Colon (tissue), 2 donors: ENCODE measurements around the gene COX6B2.
"Not testable (repeated sequence)": the region's sequence is repeated elsewhere in the genome, so short reads cannot be mapped to it uniquely, and the experiment has no call there.

Source experiments
- FAIRE-seq: peaks from 2 replicates; lab custom pipeline; 2012; peaks lifted over from hg19 to GRCh38; lab: Jason Lieb, UNC
- donor health status: control.
- donor health status: control.

Gene COX6B2, protein sequence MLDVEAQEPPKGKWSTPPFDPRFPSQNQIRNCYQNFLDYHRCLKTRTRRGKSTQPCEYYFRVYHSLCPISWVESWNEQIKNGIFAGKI

DNA sequence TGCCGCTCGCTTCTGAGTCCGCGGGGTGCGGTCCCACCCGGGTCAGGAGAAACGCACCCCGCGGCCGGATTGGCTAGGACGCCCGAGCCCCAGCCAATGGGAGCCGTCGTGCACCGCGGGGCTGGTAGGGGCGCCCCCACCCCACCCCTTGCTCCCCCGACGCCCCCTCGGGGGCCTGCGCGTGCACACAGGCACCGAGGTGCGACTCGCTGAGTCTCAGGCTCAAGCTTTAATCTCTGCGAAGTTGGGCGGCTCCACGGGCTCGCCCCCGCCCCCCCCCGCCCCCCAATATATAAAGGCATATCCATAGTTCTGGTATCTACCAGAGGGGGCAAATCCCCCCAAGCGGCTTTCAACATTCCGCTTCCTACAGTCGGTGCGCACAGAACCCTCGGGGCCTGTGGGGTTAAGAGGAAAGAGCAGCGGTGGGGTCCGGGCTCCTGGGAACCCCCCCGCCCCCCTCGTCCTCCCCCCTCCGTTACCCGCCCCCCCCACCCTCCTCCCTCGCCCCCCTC, at the start of gene COX6B2:
Gene COX6B2 (minus strand): TSS at position 22 of the 515 bp plus-strand sequence. CDS start 198 bp downstream, outside the sequence.
- no peak for FAIRE-seq

- FAIRE-seq = no peak
These were observed 48.0 kb upstream of the COX6B2 start for GRCh38 chr19:55402509-55402908.

GRCh38 chr19:55401390-55401789, 46.9 kb upstream of the COX6B2 start:
- not testable (repeated sequence) for FAIRE-seq

DNA sequence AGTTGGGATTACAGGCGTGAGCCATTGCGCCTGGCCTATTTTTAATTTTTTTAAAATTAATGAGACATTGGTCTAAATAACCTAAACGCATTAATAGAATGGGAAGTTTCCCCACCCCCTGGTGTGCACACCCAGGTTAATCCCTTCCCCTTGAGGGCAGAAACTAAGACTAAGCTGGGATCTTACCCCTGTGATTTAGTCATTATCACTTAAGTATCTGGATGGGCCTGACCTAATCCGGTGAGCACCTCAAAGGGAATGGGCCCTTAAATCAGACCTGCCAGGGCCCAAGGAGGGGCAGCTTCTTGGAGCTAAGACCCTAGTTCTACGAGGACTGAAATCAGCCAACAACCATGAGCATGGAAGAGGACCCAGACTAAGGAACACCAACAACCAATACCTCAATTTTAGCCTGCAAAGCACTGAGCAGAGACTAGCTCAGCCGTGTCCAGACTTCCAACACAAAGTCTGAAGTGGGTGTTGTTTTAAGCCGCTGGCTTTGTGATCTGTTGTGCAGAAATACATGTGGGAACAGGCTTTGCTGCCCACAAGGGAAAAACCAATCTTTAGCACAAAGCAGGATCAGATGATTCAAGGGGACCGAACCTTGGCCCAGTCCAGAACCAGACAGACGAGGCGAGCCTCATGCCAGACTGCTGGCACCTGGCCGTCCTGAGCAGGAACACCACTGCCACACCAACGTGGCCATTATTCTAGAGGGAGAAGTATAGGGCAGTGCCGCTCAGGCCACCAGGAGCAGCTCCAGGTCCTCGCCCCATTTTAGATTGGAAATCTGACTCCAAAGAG, 46.0 kb upstream of the COX6B2 start:
- FAIRE-seq = no peak

GRCh38 chr19:55398200-55398925, 43.8 kb upstream of the COX6B2 start:
- no peak for FAIRE-seq

GRCh38 chr19:55392820-55393761, 38.6 kb upstream of the COX6B2 start:
- no peak for FAIRE-seq

DNA sequence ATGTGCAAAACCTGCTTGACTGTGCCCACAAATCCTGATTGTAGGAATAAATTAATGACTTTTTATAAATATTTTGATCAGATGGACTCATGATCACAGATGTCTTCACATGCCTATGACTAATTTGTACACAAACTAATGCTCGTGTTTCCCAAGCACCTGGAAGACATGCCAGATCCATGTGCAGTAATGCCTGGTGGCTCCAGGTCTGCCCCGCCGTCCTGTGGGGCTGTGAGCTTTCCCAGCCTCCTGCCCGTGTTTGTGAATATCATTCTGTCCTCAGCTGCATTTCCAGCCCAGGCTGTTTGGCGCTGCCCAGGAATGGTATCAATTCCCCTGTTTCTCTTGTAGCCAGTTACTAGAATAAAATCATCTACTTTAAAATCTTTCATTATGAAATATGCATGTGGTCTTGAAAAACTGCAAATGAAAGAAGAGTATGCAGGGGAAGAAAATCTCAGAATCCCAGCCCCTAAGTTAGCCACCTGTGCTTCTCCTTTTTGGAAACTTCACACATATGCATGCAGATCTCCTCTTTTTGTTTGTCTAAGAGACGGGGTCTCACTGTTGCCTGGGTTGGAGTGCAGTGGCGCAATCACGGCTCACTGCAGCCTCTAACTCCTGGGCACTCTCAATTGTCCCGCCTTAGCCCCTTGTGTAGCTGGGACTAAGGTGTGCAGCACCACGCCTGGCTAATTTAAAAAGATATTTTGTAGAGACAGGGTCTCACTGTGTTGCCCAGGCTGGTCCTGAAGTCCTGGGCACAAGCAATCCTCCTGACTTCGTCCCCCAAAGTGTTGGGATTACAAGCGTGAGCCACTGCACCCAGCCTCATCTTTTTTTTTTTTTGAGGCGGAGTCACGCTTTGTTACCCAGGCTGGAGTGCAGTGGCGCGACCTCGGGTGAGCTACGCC, 37.4 kb upstream of the COX6B2 start:
- no peak for FAIRE-seq

DNA sequence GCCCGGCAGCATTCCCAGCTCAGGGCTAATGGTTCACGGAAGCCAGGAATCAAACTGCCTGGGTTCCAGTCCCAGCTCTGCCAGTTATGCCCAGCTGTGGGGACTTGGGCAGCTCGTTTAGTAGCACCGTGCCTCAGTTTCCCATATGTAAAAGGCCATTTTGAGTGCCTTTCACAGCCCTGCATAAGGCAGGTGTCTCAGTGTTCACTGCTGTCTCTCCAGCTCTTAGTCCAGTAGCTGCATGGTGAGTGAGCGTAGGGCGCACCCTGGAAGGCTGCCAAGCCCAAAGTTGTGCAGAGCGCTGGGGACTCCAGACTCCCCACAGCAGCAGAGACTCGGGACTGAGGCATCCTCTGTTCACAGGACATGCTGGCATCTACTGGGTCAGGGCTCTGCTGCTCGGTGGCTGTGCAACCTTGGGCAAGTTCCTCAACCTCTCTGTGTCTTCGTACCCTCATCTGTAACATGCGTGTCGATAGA, 36.7 kb upstream of the COX6B2 start:
- no peak for FAIRE-seq

DNA sequence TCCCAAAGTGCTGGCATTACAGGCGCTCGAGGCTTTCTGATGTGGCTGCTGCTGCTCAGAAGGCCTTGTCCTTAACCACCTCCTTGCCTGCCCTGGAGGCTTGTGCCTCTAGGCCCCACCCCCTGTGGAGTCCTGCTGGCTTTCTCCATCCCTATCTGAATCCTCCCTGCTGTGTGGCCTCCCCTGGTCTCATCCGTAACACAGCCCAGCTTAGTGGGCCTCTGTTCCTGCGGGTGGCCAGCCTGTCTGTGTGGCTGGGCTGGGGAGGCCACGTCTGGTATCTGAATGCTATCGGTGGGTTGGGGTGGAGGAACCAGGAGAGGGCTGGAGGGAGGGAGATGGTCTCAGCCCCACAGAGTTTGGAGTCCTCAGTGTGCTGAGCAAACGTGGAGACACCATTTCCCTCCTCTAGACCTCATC, 36.0 kb upstream of the COX6B2 start:
- no peak for FAIRE-seq

DNA sequence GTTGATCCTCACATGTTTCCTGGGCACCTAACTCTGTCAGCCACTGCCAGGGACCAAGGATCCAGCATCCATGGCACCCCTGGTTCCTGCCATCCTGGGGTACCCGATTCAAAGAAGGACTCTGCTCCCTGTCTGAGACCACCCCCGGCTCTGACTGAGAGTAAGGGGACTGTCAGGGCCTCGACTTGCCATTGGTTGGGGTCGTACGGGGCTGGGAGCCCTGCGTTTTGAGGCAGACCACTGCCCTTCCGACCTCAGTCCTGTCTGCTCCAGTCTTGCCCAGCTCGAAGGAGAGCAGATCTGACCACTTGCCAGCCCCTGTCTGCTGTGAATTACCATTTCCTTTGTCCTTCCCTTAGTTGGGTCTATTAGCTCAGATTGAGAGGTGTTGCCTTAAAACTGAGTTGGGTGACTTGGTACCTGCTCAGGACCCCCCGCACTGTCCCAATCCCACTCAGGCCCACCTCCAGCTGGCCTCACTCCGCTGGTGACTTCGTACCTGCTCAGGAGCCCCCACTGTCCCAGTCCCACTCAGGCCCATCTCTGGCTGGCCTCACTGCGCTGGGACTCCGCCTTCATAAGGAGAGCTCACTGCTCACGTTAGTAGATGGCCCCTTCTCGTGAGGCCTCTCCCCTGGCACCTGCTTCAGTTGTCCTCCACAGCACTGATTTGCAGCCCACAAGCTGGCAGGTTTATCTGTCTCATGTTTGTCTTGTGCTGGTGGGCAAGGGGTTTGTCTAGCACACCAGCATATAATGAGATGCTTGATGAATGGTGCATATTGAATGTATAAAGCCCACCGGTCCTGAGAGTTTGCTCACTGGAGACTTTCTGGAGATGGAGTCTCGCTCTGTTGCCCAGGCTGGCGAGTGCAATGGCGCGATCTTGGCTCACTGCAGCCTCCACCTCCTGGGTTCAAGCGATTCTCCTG, 35.1 kb upstream of the COX6B2 start:
- no peak for FAIRE-seq

DNA sequence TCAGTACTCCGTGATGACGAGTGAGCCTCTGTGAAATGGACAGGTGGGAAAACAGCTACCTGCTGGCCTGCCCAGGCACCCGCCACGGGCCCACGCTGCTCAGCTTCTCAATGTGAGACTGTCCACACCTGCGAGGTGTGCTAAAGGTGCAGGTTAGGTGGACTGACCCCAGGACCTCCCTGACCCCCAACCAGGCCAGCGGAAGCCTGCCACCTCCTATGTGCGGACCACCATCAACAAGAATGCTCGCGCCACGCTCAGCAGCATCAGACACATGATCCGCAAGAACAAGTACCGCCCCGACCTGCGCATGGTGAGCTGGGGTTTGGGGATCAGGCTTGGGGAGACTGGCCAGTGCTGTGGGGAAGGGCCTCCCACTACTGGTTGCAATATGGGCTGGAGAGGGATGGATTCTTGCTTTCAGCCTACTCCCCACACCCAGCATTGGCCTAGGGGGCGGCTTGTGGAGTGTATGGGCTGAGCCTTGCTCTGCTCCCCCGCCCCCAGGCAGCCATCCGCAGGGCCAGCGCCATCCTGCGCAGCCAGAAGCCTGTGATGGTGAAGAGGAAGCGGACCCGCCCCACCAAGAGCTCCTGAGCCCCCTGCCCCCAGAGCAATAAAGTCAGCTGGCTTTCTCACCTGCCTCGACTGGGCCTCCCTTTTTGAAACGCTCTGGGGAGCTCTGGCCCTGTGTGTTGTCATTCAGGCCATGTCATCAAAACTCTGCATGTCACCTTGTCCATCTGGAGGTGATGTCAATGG, 33.4 kb upstream of the COX6B2 start:
- FAIRE-seq = no peak

GRCh38 chr19:55386493-55386971, 32.0 kb upstream of the COX6B2 start:
- no peak for FAIRE-seq

DNA sequence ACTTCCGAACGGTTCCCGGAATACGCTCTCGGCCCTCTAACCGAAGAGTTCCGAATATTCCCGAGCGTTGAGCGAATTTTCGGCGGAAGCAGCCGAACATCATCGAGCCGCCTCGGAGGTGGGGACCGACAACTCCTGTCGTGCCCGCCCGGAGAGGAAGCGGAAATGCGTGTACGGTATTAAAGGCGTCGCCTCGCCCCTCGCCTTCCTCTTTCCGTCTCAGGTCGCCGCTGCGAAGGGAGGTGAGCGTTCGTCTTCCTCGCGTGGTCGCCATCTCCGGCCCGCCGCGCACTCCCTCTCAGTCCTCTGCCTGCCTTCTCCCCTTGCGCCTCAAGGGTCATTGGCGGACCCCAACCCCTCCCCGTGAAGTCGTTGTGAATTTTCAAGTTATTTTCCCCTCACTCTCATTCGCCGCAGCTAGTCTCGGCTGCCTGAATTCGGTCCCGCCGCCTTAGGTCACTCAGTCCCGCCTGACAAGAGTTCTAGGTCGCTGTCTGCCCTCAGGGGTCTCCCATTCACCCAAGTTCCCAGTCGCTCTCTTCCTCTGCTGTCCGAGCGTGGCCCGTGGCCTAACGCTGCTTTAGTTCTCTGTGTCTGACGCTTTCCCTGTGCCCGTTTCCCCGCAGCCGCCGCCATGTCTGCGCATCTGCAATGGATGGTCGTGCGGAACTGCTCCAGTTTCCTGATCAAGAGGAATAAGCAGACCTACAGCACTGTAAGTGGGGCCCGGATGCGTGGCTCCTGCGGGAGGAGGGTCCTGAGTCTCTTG, 31.4 kb upstream of the COX6B2 start, which contains the start of gene RPL28:
Gene RPL28 (plus strand): TSS at position 209 of the 769 bp plus-strand sequence. CDS start 426 bp downstream, at position 635.
- no peak for FAIRE-seq

GRCh38 chr19:55384920-55385723, 30.6 kb upstream of the COX6B2 start:
- no peak for FAIRE-seq

GRCh38 chr19:55384131-55384919, 29.8 kb upstream of the COX6B2 start, which contains the start of gene TMEM238:
TMEM238 (minus strand) TSS chr19:55384292; CDS start chr19:55384259, 33 bp downstream.
- FAIRE-seq = no peak
